GM20431 (cell line): Measurements from ENCODE around the gene LMX1B.

Source experiments
- in situ Hi-C: fragments of 300-500 bp; cut with MseI, MboI; formaldehyde crosslinking; loops from one replicate; pipeline ENCODE4 v1.15.0; 2020; ENCODE audit warnings: low sequenced_read_pairs; ENCODE audit not compliant: unreplicated experiment

LMX1B gene

GRCh38 chr9:126692041-126692758 lies 78.5 kb downstream of the LMX1B start:
- in situ Hi-C loops: no loop called here

DNA sequence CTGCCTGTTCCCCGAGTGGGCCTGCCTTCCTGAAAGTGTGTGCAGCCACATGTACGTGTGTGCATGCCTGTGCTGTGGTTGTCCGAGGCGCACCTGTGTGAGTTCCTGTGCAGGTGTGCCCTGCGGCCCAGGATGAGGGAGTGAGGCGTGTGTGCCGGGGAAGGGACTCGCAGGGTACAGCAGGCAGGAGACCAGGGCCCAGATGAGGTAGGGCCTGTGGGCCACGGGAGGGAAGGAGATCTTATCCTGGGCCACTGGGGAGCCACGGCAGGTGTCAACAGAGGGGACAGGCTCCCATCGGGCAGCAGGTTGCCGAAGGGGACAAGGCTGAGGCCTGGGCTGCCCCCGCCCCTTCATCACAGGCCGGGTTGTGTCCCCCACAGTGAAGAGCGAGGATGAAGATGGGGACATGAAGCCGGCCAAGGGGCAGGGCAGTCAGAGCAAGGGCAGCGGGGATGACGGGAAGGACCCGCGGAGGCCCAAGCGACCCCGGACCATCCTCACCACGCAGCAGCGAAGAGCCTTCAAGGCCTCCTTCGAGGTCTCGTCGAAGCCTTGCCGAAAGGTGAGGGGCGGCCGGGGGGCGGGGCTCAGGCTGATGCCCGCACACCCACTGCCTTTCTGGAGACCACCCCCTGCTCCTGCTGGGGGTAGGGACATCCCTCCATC lies 79.2 kb downstream of the LMX1B start:
- in situ Hi-C loops: no loop called here

DNA sequence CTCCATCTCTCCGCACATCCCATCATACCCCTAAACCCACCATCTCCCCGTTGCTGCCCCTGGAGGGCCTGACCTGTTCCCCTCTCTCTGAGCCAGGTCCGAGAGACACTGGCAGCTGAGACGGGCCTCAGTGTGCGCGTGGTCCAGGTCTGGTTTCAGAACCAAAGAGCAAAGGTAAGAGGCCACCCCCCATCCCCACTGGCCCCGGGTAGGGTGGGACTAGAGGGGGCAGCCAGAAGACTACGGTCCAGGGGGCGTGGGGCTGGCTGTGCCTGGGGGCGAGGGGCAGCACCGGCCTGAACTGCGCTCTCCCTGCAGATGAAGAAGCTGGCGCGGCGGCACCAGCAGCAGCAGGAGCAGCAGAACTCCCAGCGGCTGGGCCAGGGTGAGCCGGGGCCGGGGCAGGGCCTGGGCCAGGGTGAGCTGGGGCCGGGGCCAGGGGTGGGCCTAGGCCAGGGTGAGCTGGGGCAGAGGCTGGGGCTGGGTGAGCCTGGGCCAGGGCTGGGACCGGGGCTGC lies 79.8 kb downstream of the LMX1B start:
- in situ Hi-C loops: no loop called here

DNA sequence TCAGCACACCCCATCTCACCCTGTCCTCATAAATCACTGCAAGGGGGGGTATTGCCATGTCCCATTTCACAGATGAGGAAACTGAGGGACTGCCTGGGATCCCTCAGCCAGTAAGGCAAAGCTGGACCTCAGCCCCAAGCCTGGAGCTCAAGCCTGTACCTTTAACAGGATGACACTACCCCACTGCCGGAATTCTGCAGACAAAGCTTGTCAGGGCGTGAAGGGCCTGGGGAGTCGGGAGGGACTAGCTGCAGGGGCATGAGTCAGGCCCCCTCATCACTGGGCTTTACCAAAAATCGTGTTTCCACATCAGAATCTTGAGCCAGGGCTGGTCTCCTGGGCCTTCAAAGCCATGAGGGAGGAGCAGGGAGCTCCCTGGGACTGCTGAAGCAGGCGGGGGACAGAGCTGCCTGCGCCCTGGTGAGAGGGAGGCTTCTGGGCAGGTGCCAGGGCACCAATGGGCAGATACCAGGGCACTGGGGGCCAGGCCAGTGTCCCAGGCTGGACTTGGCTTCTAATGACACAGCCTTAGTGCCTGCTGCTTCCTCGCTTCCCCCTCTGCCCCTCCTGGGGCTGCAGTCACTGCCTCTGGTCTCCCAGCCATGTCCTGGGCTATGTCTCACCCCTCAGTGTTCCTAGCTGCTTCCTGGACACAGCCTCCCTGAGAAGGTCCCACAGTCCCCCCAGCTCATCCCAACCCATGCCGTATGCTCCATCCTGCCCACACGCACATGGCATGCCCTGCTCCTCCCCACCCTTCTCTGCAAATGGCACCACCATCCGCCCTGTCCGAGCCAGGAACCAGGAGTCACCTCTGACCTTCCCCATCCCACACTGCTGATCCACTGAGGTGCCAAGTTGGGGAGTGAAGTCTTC lies 80.7 kb downstream of the LMX1B start:
- in situ Hi-C loops: no loop called here

DNA sequence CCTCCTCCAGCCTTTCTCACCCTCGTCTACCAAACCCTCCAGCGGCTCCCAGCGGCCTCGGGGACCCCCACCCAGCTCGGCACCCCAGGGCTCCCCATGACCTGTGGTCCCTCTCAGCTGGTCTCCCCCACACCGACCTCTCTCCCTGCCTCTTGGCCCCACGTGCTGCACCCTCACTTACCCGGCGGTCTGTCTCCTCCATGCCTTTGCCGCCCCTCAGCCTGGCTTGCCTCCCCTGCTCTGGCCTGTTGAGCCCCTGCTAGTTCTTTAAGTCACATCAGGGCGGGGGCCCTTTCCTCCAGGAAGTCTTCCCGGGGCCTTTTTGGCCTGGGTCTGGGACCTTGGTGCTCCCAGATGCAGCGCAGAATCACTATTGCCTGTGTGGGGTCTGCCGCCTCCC lies 81.5 kb downstream of the LMX1B start:
- in situ Hi-C loops: no loop called here

GRCh38 chr9:126695701-126696400 lies 82.1 kb downstream of the LMX1B start:
- in situ Hi-C loops: no loop called here

DNA sequence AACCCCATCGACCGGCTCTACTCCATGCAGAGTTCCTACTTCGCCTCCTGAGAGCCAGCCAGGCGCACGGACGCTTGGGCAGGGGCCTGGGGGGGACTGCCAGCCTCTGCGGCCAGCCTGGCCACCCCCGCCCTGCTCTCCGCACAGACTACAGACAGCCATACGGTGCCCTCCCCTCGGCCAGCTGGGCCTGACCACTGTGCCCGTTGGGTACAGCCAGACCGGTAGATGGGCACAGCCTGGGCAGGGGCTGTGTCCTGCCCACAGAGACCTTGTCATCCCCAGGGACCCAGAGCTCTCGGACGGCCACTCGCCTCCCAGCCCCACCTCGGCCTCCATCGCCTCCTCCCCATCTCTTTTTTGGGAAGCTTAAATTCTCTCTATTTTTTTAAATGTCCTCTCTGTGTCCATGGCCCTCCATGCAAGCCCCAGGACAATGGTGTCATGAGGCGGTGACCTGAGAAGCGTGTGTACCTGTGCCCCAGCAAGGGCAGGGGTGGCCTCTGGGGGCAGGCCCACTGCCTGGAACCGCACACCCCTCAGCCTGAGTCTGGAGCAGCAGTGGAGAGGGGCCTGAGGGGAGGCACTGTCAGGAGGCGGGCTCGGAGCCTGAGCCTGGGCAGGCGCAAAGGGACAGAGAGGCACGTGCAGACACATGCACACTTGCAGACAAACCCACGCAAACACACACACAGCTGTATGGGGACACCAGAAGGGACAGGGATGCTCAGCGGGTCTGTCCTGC lies 82.8 kb downstream of the LMX1B start:
- in situ Hi-C loops: no loop called here

DNA sequence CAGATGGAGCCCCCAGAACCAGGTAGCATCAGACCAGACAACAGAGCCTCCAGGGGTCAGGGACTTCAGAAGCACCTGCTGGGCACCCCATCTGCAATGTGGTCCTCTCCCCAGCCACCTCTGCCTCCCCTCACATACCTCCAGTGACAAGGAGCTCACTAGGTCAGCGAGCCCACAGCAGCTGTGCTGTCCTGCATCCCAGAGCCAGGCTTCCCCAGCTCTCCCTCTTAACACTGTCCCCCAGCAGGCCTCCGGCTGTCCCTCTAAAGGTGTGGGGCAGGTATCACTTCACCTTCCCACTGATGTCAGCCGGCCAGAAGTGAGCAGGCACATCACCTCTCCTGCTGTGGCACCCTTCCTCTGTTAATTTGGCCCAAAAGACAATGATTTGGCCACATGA lies 83.6 kb downstream of the LMX1B start:
- in situ Hi-C loops: no loop called here

- in situ Hi-C loops: no loop called here
These were observed 84.5 kb downstream of the LMX1B start for GRCh38 chr9:126698251-126698650.

DNA sequence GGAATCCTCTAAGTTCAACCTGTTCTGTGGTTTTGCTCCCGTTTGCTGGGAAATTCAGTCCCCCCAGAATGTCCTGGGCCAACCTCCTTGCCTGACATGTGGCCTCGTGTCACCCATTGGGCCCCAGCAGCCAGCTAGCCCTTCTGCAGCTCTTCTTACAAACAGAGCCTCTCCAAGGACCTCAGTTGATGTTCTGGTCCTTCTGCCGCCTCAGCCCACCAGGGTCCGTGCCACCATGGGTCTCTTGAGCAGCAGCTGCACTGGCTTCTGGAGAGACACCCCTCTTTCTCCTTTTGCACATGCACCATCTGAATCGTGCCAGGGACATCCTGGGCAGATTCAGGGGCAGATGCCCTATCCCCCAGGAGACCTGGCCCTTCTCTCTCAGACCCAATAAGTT lies 85.0 kb downstream of the LMX1B start:
- in situ Hi-C loops: no loop called here

DNA sequence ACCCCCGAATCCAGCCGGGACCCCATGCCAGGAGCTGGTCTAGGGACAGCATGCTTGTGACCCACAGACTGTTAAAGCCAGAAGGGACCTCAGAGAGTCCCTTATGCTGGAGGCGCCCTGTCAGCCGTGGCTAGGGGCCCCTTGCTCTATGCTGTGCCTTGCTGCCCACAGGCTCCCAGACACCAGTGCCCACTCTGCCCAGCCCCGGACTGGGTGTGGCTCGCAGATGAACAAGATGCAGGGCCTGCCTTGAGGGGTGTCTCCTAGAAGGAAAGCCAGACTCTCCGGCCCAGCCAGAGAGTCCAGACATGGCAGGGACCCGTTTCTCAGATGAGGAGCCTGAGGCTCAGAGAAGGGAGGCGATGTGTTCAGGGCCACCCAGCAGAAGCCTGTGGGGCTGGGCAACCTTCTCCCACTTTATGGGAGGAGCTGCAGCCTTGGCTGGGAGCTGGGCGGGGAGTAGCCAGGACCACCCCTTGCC lies 85.7 kb downstream of the LMX1B start:
- in situ Hi-C loops: no loop called here

DNA sequence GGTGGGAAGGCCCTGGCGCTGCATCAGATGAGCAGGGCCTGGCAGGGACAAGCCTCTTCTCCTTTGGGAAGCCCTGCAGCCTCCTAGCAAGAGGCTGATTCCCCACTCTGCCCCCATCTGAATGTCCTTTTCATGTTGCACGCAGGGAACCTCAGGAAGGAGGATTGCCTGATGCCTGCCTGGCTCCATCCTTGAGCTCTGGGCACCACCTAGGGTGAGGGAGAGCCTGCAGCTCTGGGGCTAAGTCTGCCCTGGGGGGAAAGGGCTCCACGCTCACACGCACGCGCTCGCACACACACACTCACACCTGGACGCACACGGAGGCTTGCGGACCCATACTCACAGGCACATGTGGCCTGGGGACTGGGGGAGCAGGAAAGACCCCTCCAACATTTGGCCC lies 86.6 kb downstream of the LMX1B start:
- in situ Hi-C loops: no loop called here

DNA sequence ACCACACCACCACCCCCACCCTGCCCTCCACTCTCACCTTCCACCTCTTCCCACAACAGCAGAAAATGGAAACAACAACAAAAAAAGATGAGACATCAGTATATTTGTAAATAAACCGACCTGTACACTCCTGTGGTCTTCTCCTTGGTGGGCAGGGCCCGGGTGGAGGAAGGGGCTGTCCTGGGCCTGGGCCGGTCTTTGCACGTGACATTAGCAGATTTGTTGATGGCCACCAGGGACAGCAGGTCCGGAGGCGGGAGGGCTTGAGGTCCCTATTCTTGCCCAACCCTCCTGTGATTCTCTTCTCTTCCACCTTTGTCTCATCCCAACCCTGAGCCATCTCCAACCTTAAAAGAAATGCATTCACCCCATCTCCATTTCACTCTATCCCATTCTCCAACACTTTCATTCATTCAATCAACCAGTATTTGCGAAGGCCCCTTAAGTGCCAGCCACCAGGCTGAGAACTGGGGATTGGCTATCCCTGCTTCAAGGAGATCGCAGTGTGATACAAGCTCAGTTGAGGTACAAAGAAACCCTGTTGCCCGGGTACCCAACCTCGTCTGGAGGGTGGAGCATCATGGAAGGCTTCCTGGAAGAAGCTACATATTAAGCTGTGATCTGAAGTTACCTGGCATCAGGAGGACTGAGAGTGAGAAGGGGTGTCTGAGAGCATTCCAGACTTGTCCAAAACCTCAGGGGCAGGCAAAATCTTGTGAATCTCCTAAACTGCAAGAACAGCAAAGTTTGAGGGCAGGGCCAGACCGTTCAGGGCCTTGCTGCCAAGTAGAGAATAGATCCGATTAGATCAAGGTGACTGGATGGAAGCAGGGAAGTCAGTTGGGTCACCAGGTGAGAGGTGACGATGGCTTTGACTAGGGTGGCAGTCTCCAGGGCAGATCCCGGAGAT lies 87.4 kb downstream of the LMX1B start:
- in situ Hi-C loops: no loop called here

DNA sequence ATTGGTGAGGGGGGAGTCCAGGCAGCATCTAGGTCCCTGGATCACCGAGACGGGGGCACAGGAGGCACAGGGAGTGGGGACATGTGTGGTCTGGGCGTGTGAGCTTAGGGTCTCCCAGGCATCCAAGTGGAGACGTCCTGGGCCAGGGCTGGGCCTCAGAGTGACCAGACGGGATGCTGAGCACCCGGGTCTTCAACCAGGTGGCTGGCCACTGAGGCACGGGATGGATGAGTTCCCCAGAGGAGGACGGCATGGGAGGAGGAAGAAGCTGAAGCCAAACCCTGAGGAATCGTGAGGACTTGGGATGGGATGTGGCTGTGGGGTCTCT lies 88.0 kb downstream of the LMX1B start:
- in situ Hi-C loops: no loop called here

DNA sequence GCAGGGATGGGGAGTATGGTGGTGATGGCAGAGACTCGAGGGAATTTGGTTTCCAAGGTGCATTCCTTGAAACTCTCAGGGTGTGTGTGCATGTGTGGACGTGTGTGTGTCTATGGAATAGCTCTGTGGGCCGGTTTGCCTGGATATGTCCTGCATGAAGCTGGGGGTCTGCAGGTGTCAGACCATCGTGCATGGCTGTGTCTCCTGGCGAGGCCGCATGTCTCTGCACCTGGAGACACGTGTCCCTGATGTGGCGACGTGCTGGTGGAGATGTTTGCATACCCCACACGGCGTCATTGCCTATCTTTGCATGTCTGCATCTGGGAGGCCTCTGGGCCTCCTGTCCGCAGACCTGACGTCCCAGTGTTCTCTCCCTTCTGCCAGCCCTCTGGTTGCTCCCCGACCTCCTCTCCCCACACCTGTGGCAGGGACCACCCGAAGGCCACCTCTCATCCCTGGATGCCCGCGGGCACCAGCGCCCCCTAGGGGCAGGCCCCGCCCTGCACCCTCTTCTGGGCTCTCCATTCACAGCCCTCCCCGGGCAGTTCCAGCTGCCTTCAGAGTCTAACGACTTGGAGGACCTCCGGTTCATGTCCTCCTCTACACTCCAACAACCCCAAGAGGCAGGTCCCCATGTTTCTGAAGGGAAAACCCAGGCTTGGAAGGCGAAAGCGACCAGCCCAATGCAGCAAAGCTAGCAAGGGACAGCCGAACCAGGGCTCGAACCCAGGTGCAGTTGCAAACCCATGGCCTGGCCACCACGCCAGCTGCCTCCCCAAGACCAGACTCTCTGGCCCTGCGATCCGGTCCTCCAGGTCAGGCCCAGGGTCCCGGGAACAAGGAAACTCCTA lies 88.6 kb downstream of the LMX1B start:
- in situ Hi-C loops: no loop called here

- in situ Hi-C loops: no loop called here
These were observed 89.5 kb downstream of the LMX1B start for GRCh38 chr9:126703002-126703865.

- in situ Hi-C loops: no loop called here
These were observed 90.1 kb downstream of the LMX1B start for GRCh38 chr9:126703866-126704156.
